Activated CD4-positive, alpha-beta T cell treated with anti-CD3 and anti-CD28 coated beads for 4 hours (primary cell): ENCODE measurements around the gene PIGL.
"Not testable (repeated sequence)": the region's sequence is repeated elsewhere in the genome, so short reads cannot be mapped to it uniquely, and the experiment has no call there.

Experiments
- DNase-seq, 2 donors: peaks; one replicate each; pipeline ENCODE4 v3.0.0-alpha.2; 2020

PIGL gene

GRCh38 chr17:16281351-16281750 is 64.3 kb downstream of the PIGL start:
- DNase-seq: no peak

- DNase-seq: no peak
Measured at GRCh38 chr17:16282522-16282921, 65.5 kb downstream of the PIGL start.

- DNase-seq: no peak
Measured at GRCh38 chr17:16283705-16284104, 66.7 kb downstream of the PIGL start.

- no peak for DNase-seq
Measured at GRCh38 chr17:16285646-16286008, 68.6 kb downstream of the PIGL start.

- peak; percentile 70 to 72 for DNase-seq
Measured at GRCh38 chr17:16286009-16286946, 69.3 kb downstream of the PIGL start.

GRCh38 chr17:16286947-16287562 is 70.0 kb downstream of the PIGL start:
- no peak for DNase-seq

GRCh38 chr17:16287563-16288027 is 70.6 kb downstream of the PIGL start:
- DNase-seq: peak; percentile 13 to 20

- no peak for DNase-seq
Measured at GRCh38 chr17:16288860-16289571, 72.0 kb downstream of the PIGL start.

GRCh38 chr17:16293931-16294330 is 76.9 kb downstream of the PIGL start:
- no peak for DNase-seq

GRCh38 chr17:16294560-16294959 is 77.5 kb downstream of the PIGL start:
- DNase-seq: no peak

- DNase-seq: not testable (repeated sequence)
Measured at GRCh38 chr17:16296072-16296471, 79.1 kb downstream of the PIGL start.

- DNase-seq: no peak
Measured at GRCh38 chr17:16297367-16298139, 80.5 kb downstream of the PIGL start.

GRCh38 chr17:16298140-16298662 is 81.2 kb downstream of the PIGL start:
- DNase-seq: no peak

- no peak for DNase-seq
Measured at GRCh38 chr17:16300554-16300953, 83.5 kb downstream of the PIGL start.

- no peak for DNase-seq
Measured at GRCh38 chr17:16301963-16302855, 85.2 kb downstream of the PIGL start.

- no peak for DNase-seq
Measured at GRCh38 chr17:16302856-16303255, 85.8 kb downstream of the PIGL start.

GRCh38 chr17:16304830-16305229 is 87.8 kb downstream of the PIGL start:
- peak in 1 of 2 donors; percentile 12 for DNase-seq

GRCh38 chr17:16306211-16306610 is 89.2 kb downstream of the PIGL start:
- DNase-seq: no peak

GRCh38 chr17:16312061-16312460 is 95.1 kb downstream of the PIGL start:
- DNase-seq: not testable (repeated sequence)

GRCh38 chr17:16313139-16314090 is 96.4 kb downstream of the PIGL start:
- no peak for DNase-seq
